Amniotic stem cell (primary cell): Measurements from ENCODE around the gene UGT1A10.

Source experiments
- DNase-seq: peaks from one replicate; lab custom pipeline; 2025; lab: John Stamatoyannopoulos, UW

The UGT1A10 gene

GRCh38 chr2:233822101-233822771 is 186.0 kb downstream of the UGT1A10 start:
- no peak for DNase-seq
